CD14-positive monocyte (primary cell): ENCODE measurements around the gene GLS2. TPM values are rescaled to one million over a fixed set of nuclear protein-coding genes. Genes with fewer than 3 reads are reported as not detected.

Experiments
- DNase-seq, 3 donors: peaks; one replicate each; pipeline ENCODE4 v3.0.0-alpha.2; 2011 to 2022
- H2AFZ ChIP-seq: 2 replicates; pipeline ENCODE4 v1.6.0; 2012; ENCODE audit warnings: mild to moderate bottlenecking, low read depth, low read length, inconsistent platforms; ENCODE audit not compliant: insufficient read depth, poor library complexity, severe bottlenecking
- H3K27ac ChIP-seq, 2 donors: 1 replicate in 1 of 2; 2 replicates in 1 of 2; pipeline ENCODE4 v1.5.1; 2012 to 2013; ENCODE audit warnings: low read length in 2 of 2, control low read depth in 1 of 2, inconsistent platforms in 1 of 2, low read depth in 1 of 2, mild to moderate bottlenecking in 1 of 2
- H3K27me3 ChIP-seq, 2 donors: one replicate each; pipeline versions ENCODE4 v1.6.0 to v1.6.1; 2011 to 2013; ENCODE audit warnings: low read length in 2 of 2; ENCODE audit not compliant: control insufficient read depth in 2 of 2, insufficient read depth in 2 of 2
- H3K36me3 ChIP-seq, 2 donors: replicated peaks in 1 of 2; 1 replicate in 1 of 2; 2 replicates in 1 of 2; pipeline versions ENCODE4 v1.5.1 to v1.6.1; 2012 to 2013; ENCODE audit warnings: low read length in 2 of 2, control low read depth in 1 of 2, inconsistent platforms in 1 of 2, mild to moderate bottlenecking in 1 of 2; ENCODE audit not compliant: insufficient read depth in 2 of 2, control insufficient read depth in 1 of 2
- H3K4me1 ChIP-seq, 2 donors: 1 replicate in 1 of 2; 2 replicates in 1 of 2; pipeline versions ENCODE4 v1.5.1 to v1.6.1; 2012 to 2013; ENCODE audit warnings: low read length in 2 of 2, control low read depth in 1 of 2, inconsistent platforms in 1 of 2, mild to moderate bottlenecking in 1 of 2, moderate library complexity in 1 of 2; ENCODE audit not compliant: insufficient read depth in 2 of 2, control insufficient read depth in 1 of 2
- H3K4me2 ChIP-seq: replicated peaks from 2 replicates; pipeline ENCODE3; 2012; ENCODE audit warnings: low read length, moderate library complexity, mild to moderate bottlenecking; ENCODE audit not compliant: poor library complexity, severe bottlenecking; ENCODE audit errors: extremely low read depth
- H3K4me3 ChIP-seq, 3 experiments: fragments of 200-600 bp in 1 of 3; sonication (generic) in 1 of 3; replicated peaks in 1 of 3; 1 replicate in 2 of 3; 2 replicates in 1 of 3; pipeline ENCODE4 v1.5.1; 2011 to 2013; ENCODE audit warnings: low read length in 3 of 3, mild to moderate bottlenecking in 3 of 3, control low read depth in 2 of 3, low read depth in 2 of 3, inconsistent platforms in 1 of 3, moderate library complexity in 1 of 3
- H3K79me2 ChIP-seq: 2 replicates; pipeline ENCODE4 v1.6.0; 2012; ENCODE audit warnings: mild to moderate bottlenecking, control low read depth, inconsistent platforms, low read length, moderate library complexity; ENCODE audit not compliant: insufficient read depth
- H3K9ac ChIP-seq: 2 replicates; pipeline ENCODE4 v1.6.0; 2017; ENCODE audit warnings: low read length, mild to moderate bottlenecking; ENCODE audit not compliant: insufficient read depth, poor library complexity, severe bottlenecking
- H3K9me3 ChIP-seq, 2 donors: replicated peaks in 1 of 2; 1 replicate in 1 of 2; 2 replicates in 1 of 2; pipeline versions ENCODE4 v1.5.1 to v1.6.1; 2012 to 2013; ENCODE audit warnings: low read length in 2 of 2, control low read depth in 1 of 2; ENCODE audit not compliant: control insufficient read depth in 1 of 2, insufficient read depth in 1 of 2
- H4K20me1 ChIP-seq: 2 replicates; pipeline ENCODE4 v1.6.0; 2012; ENCODE audit warnings: mild to moderate bottlenecking, low read length, control low read depth, moderate library complexity; ENCODE audit not compliant: insufficient read depth
- H3K27ac Mint-ChIP-seq, 7 donors: one replicate each; pipeline ENCODE4 v1.8.0; 2020; ENCODE audit warnings: mild to moderate bottlenecking in 7 of 7, mixed read lengths in 7 of 7, moderate library complexity in 6 of 7, inconsistent platforms in 2 of 7
- H3K27me3 Mint-ChIP-seq, 3 donors: one replicate each; pipeline ENCODE4 v1.8.0; 2021 to 2022; ENCODE audit warnings: low read depth in 3 of 3, mild to moderate bottlenecking in 3 of 3, mixed read lengths in 3 of 3, moderate library complexity in 3 of 3, inconsistent platforms in 1 of 3
- H3K36me3 Mint-ChIP-seq, 2 donors: one replicate each; pipeline ENCODE4 v1.8.0; 2020; ENCODE audit warnings: mixed read lengths in 2 of 2, inconsistent platforms in 1 of 2, mild to moderate bottlenecking in 1 of 2
- H3K4me1 Mint-ChIP-seq: one replicate; pipeline ENCODE4 v1.8.0; 2020; ENCODE audit warnings: mild to moderate bottlenecking, mixed read lengths
- H3K4me3 Mint-ChIP-seq, 2 donors: one replicate each; pipeline ENCODE4 v1.8.0; 2020; ENCODE audit warnings: mild to moderate bottlenecking in 2 of 2, mixed read lengths in 2 of 2, moderate library complexity in 1 of 2
- H3K9me3 Mint-ChIP-seq, 7 donors: one replicate each; pipeline ENCODE4 v1.8.0; 2020 to 2022; ENCODE audit warnings: mixed read lengths in 7 of 7, mild to moderate bottlenecking in 6 of 7, moderate library complexity in 6 of 7, inconsistent platforms in 2 of 7
- WGBS: methylation state at CpG from one replicate; pipeline ENCODE4 v1.1.5; 2013; ENCODE audit warnings: missing lambda C conversion rate; ENCODE audit not compliant: insufficient coverage; 5-methylcytosine and 5-hydroxymethylcytosine counted together
- intact Hi-C, 2 donors: fragments of 100-400 bp; cut with micrococcal nuclease; formaldehyde crosslinking; loops; one replicate each; pipeline versions ENCODE4 v1.15.0 to v1.15.1; 2023
- polyA plus RNA-seq, 3 donors: library from polyadenylated mRNA; depleted of rRNA in 1 of 3; unstranded in 2 of 3; stranded (reverse) in 1 of 3; fragments of 300-500 nt in 2 of 3; fragments of >200 nt in 1 of 3; fragmentation: Illumina TruSeq in 2 of 3; gene quantifications; 1 replicate in 2 of 3; 2 replicates in 1 of 3; pipeline ENCODE4 v1.2.3, GENCODE V29; 2012 to 2021
- TF ChIP-seq, protein P1 (sequence below): fragments of 200-600 bp; IDR thresholded peaks from one replicate; pipeline ENCODE4 v1.8.0; 2022; ENCODE audit warnings: antibody characterized with exemption, mild to moderate bottlenecking

GLS2 gene
- polyA plus RNA-seq, 3 donors, result 0.04 TPM; not detected in 2

DNA sequence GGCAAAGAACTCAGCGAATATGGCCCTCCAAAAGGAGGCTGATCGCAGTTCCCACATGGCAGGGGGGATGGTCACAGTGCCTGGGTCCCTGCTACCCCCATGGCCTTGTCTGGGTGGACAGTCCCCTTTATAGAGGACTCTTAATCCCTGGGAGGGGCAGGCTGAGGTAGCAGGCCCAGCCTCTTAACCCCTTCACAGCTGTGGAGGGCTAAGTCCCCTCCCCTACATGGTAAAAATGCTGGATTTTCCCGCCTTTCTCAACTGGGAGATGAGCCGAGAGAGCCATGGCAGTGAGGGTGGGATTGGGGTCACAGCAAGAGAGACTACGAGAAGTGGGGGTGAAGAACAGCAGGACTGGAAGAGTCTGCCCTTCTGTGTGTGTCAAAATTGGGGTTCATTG lies 33.4 kb downstream of the GLS2 start, which contains the start of gene MIP:
TSS of gene MIP (minus strand) at position 101 of the 400 bp plus-strand sequence. CDS start at position 57, 44 bp downstream.
- Mint-ChIP-seq H3K4me3 (no peak within 1 kb of the TSS), H3K4me1 (peaks cover 5% of the 10 kb centered on the region), H3K36me3 (no peaks in the 10 kb centered on the region), H3K27ac (no peak within 1 kb of the TSS), H3K9me3 (peaks cover 0 to 2% (median 0%) of the 10 kb centered on the region in 7 donors), H3K27me3 (peaks cover 0 to 2% (median 2%) of the 10 kb centered on the region in 3 donors)
- Histone ChIP-seq H2AFZ (no peak within 1 kb of the TSS), H3K79me2 (no peaks in the 10 kb centered on the region), H3K27me3 (no peaks in the 10 kb centered on the region), H3K9me3 (no peaks in the 10 kb centered on the region), H3K4me2 (no peak within 1 kb of the TSS), H3K4me1 (peaks cover 5 to 6% of the 10 kb centered on the region in 2 donors), H3K36me3 (no peaks in the 10 kb centered on the region), H4K20me1 (no peaks in the 10 kb centered on the region), H3K9ac (no peak within 1 kb of the TSS), H3K27ac (no peak within 1 kb of the TSS), H3K4me3 (no peak within 1 kb of the TSS)
- TF ChIP-seq, protein P1, sequence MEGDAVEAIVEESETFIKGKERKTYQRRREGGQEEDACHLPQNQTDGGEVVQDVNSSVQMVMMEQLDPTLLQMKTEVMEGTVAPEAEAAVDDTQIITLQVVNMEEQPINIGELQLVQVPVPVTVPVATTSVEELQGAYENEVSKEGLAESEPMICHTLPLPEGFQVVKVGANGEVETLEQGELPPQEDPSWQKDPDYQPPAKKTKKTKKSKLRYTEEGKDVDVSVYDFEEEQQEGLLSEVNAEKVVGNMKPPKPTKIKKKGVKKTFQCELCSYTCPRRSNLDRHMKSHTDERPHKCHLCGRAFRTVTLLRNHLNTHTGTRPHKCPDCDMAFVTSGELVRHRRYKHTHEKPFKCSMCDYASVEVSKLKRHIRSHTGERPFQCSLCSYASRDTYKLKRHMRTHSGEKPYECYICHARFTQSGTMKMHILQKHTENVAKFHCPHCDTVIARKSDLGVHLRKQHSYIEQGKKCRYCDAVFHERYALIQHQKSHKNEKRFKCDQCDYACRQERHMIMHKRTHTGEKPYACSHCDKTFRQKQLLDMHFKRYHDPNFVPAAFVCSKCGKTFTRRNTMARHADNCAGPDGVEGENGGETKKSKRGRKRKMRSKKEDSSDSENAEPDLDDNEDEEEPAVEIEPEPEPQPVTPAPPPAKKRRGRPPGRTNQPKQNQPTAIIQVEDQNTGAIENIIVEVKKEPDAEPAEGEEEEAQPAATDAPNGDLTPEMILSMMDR, result no peak
- 100% methylated on average over 1 of the region's 5 CpGs for WGBS
- DNase-seq, result no peak
- intact Hi-C loops, result loop anchor here in 1 of 2 donors (10.0 kb wide), 1 partner anchor 90 kb away; the partner anchor contains the start of genes APOF and STAT2

DNA sequence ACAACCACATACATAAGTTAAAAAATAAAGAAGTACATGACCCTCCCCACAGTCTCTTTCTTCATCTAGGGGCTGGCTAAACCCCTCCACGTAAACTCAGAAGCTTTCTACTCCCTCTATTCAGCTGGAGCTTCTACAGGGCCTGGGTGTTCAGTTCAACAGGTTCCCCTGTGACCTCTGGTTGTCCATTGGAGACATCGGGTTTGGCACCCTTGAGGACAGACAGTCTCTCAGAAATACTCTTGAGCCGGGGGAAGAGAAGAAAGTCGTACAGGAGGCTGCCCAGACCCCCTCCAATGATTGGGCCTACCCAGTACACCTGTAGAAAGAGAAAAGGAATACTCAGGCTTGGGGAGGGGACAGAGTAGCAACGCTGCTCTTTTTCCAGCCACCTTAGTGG lies 36.8 kb downstream of the GLS2 start:
- H3K36me3 ChIP-seq, result no peaks in the 10 kb centered on the region
- 100% methylated on average over 1 of the region's 5 CpGs for WGBS
- no peak for DNase-seq

More for the DNA sequence above, 36.8 kb downstream of the GLS2 start:
- Mint-ChIP-seq H3K36me3 (no peaks in the 10 kb centered on the region), H3K4me3 (no peak overlapping the region), H3K27me3 (peaks cover 0 to 2% (median 0%) of the 10 kb centered on the region in 3 donors), H3K4me1 (peaks cover 21% of the 10 kb centered on the region), H3K9me3 (peaks cover 0 to 2% (median 0%) of the 10 kb centered on the region in 7 donors), H3K27ac (no peak overlapping the region)
- TF ChIP-seq, protein P1, result no peak
- Histone ChIP-seq H3K27ac (no peak overlapping the region), H3K4me3 (no peak overlapping the region), H4K20me1 (no peaks in the 10 kb centered on the region), H3K9me3 (no peaks in the 10 kb centered on the region), H3K27me3 (no peaks in the 10 kb centered on the region), H3K9ac (no peak overlapping the region), H3K4me1 (peaks cover 15 to 21% of the 10 kb centered on the region in 2 donors), H3K79me2 (peaks cover 23% of the 10 kb centered on the region), H2AFZ (peak overlapping the region; percentile 90), H3K4me2 (no peak overlapping the region)
- intact Hi-C loops, result loop anchor here in 1 of 2 donors (10.0 kb wide), 1 partner anchor 86 kb away; the partner anchor contains the start of genes APOF and STAT2
